Stimulated activated CD8-positive, alpha-beta memory T cell treated with anti-CD3 and anti-CD28 coated beads, Interleukin-15, amount 100 ng/mL, for 4 hours (primary cell): ENCODE data around the gene EXOC2.

ENCODE experiments used
- DNase-seq, 2 donors: peaks; one replicate each; pipeline ENCODE4 v3.0.0-alpha.2; 2020; ENCODE audit warnings: low read depth in 2 of 2

EXOC2 gene

GRCh38 chr6:520820-521219 lies 172.1 kb downstream of the EXOC2 start:
- no peak for DNase-seq

GRCh38 chr6:518218-518617 lies 174.7 kb downstream of the EXOC2 start:
- no peak for DNase-seq

- DNase-seq: no peak
These were observed 176.7 kb downstream of the EXOC2 start for GRCh38 chr6:516213-516612.

GRCh38 chr6:515267-515666 lies 177.7 kb downstream of the EXOC2 start:
- DNase-seq: no peak

- DNase-seq: no peak
These were observed 178.5 kb downstream of the EXOC2 start for GRCh38 chr6:514396-514978.

- DNase-seq: no peak
These were observed 179.0 kb downstream of the EXOC2 start for GRCh38 chr6:513961-514360.

- DNase-seq: no peak
These were observed 179.9 kb downstream of the EXOC2 start for GRCh38 chr6:513058-513457.

- DNase-seq: no peak
These were observed 181.3 kb downstream of the EXOC2 start for GRCh38 chr6:511488-512137.

- DNase-seq: no peak
These were observed 183.3 kb downstream of the EXOC2 start for GRCh38 chr6:509676-510075.

GRCh38 chr6:508614-509013 lies 184.3 kb downstream of the EXOC2 start:
- DNase-seq: no peak

GRCh38 chr6:508006-508405 lies 184.9 kb downstream of the EXOC2 start:
- no peak for DNase-seq

GRCh38 chr6:506920-507622 lies 185.9 kb downstream of the EXOC2 start:
- no peak for DNase-seq

- peak; percentile 23 to 60 for DNase-seq
These were observed 186.4 kb downstream of the EXOC2 start for GRCh38 chr6:506508-506907.

- DNase-seq: no peak
These were observed 187.6 kb downstream of the EXOC2 start for GRCh38 chr6:505374-505773.

GRCh38 chr6:504446-504980 lies 188.4 kb downstream of the EXOC2 start:
- DNase-seq: no peak

- DNase-seq: no peak
These were observed 189.2 kb downstream of the EXOC2 start for GRCh38 chr6:503610-504362.

- DNase-seq: no peak
These were observed 190.2 kb downstream of the EXOC2 start for GRCh38 chr6:502761-503160.

- peak; percentile 40 to 60 for DNase-seq
These were observed 190.9 kb downstream of the EXOC2 start for GRCh38 chr6:501891-502601.

- no peak for DNase-seq
These were observed 193.3 kb downstream of the EXOC2 start for GRCh38 chr6:499617-500016.

GRCh38 chr6:498795-499231 lies 194.1 kb downstream of the EXOC2 start:
- no peak for DNase-seq

GRCh38 chr6:497258-497657 lies 195.7 kb downstream of the EXOC2 start:
- DNase-seq: no peak

- no peak for DNase-seq
These were observed 196.3 kb downstream of the EXOC2 start for GRCh38 chr6:496649-497048.
